Fibroblast of lung (primary cell): ENCODE measurements around the gene PPP6R3. TPM values are rescaled to one million over a fixed set of nuclear protein-coding genes. Genes with fewer than 3 reads are reported as not detected.
A peak's percentile ranks its signal among the peaks of the same experiment; 100 is the strongest.

ENCODE experiments used
- DNase-seq, 2 donors: peaks; one replicate each; pipeline versions ENCODE4 v3.0.0 to v3.0.0-alpha.2; 2010; ENCODE audit warnings: low read depth in 2 of 2
- H2AFZ ChIP-seq: 2 replicates; pipeline ENCODE4 v1.5.1; 2012; ENCODE audit warnings: low read length, control low read depth, inconsistent platforms
- H3K27ac ChIP-seq: 2 replicates; pipeline ENCODE4 v1.5.1; 2011; ENCODE audit warnings: low read length, control low read depth; ENCODE audit not compliant: insufficient read depth
- H3K27me3 ChIP-seq: 2 replicates; pipeline ENCODE4 v1.5.1; 2011; ENCODE audit warnings: mild to moderate bottlenecking, low read length; ENCODE audit not compliant: control insufficient read depth, insufficient read depth
- H3K36me3 ChIP-seq: 2 replicates; pipeline ENCODE4 v1.5.1; 2011; ENCODE audit warnings: low read length; ENCODE audit not compliant: control insufficient read depth, insufficient read depth
- H3K4me1 ChIP-seq: 2 replicates; pipeline ENCODE4 v1.5.1; 2011; ENCODE audit warnings: low read length; ENCODE audit not compliant: control insufficient read depth, insufficient read depth; ENCODE audit errors: extremely low read depth
- H3K4me2 ChIP-seq: 2 replicates; pipeline ENCODE4 v1.5.1; 2011; ENCODE audit warnings: low read length, control low read depth; ENCODE audit not compliant: insufficient read depth; ENCODE audit errors: extremely low read depth
- H3K4me3 ChIP-seq, 4 experiments: fragments of 200-600 bp in 1 of 4; sonication (generic) in 1 of 4; replicated peaks in 1 of 4; 2 replicates each; pipeline ENCODE4 v1.5.1; 2011 to 2016; ENCODE audit warnings: low read length in 4 of 4, low read depth in 3 of 4, mild to moderate bottlenecking in 3 of 4, control low read depth in 2 of 4, inconsistent platforms in 1 of 4, mixed read lengths in 1 of 4; ENCODE audit not compliant: insufficient read depth in 1 of 4; ENCODE audit errors: control extremely low read depth in 1 of 4
- H3K79me2 ChIP-seq: 2 replicates; pipeline ENCODE4 v1.5.1; 2012; ENCODE audit warnings: mild to moderate bottlenecking, low read length, inconsistent platforms; ENCODE audit not compliant: control insufficient read depth, insufficient read depth
- H3K9ac ChIP-seq: 2 replicates; pipeline ENCODE4 v1.5.1; 2011; ENCODE audit warnings: mild to moderate bottlenecking, low read length, control low read depth; ENCODE audit not compliant: insufficient read depth
- H3K9me3 ChIP-seq: 2 replicates; pipeline ENCODE4 v1.5.1; 2012; ENCODE audit warnings: low read depth, low read length; ENCODE audit not compliant: control insufficient read depth, insufficient read depth
- H4K20me1 ChIP-seq: 2 replicates; pipeline ENCODE4 v1.5.1; 2011; ENCODE audit warnings: low read length; ENCODE audit not compliant: control insufficient read depth, insufficient read depth; ENCODE audit errors: extremely low read depth
- CTCF ChIP-seq, 2 donors: IDR thresholded peaks in 1 of 2; conservative IDR thresholded peaks in 1 of 2; 1 replicate in 1 of 2; 2 replicates in 1 of 2; pipeline ENCODE4 v1.5.1; 2011 to 2012; ENCODE audit warnings: low read length in 2 of 2, control low read depth in 1 of 2, inconsistent platforms in 1 of 2, low read depth in 1 of 2, mild to moderate bottlenecking in 1 of 2
- EZH2 ChIP-seq: IDR thresholded peaks from 2 replicates; pipeline ENCODE4 v1.5.1; 2012; ENCODE audit warnings: low read length, control low read depth, mild to moderate bottlenecking; ENCODE audit errors: missing control alignments
- polyA plus RNA-seq, 2 donors: library from polyadenylated mRNA; depleted of rRNA in 1 of 2; stranded (reverse) in 1 of 2; unstranded in 1 of 2; fragments of >200 nt; gene quantifications; 2 replicates each; pipeline ENCODE4 v1.2.1, GENCODE V29; 2011 to 2012; ENCODE audit warnings: missing spikeins in 1 of 2
- total RNA-seq: library from RNA; depleted of rRNA; stranded (reverse); fragments of >200 nt; gene quantifications from 2 replicates; pipeline ENCODE4 v1.2.1, GENCODE V29; 2014

PPP6R3 gene
- total and polyA plus RNA-seq, 2 donors (not counting 1 experiment from before 2014, with no cell fraction given): 44.2 to 120 TPM

GRCh38 chr11:68550485-68550817 is 89.9 kb downstream of the PPP6R3 start:
- no peaks in the 10 kb centered on the region for H3K9me3 ChIP-seq

GRCh38 chr11:68551223-68551622 is 90.7 kb downstream of the PPP6R3 start:
- no peaks in the 10 kb centered on the region for H3K9me3 ChIP-seq
- no peak overlapping the region for H2AFZ ChIP-seq
- no peak for DNase-seq
- H3K4me3 ChIP-seq: no peak overlapping the region
- H4K20me1 ChIP-seq: no peaks in the 10 kb centered on the region
- TF ChIP-seq EZH2: no peak
- peak in 1 of 2 donors; percentile 3 for TF ChIP-seq CTCF (conservative IDR thresholded peaks at IDR 0.05 in 1 of 2, IDR thresholded peaks at IDR 0.05 in 1 of 2; ENCODE audit: low read depth in 1 of 2, low read length in 2 of 2)
- no peaks in the 10 kb centered on the region for H3K27me3 ChIP-seq
- peaks cover 6% of the 10 kb centered on the region for H3K36me3 ChIP-seq
- no peak overlapping the region for H3K4me2 ChIP-seq
- peaks cover 2% of the 10 kb centered on the region for H3K4me1 ChIP-seq
- H3K27ac ChIP-seq: no peak overlapping the region
- peaks cover 8% of the 10 kb centered on the region for H3K79me2 ChIP-seq
- no peak overlapping the region for H3K9ac ChIP-seq

More at GRCh38 chr11:68550485-68550817, 89.9 kb downstream of the PPP6R3 start:
- H3K9ac ChIP-seq: no peak overlapping the region
- no peak overlapping the region for H3K4me2 ChIP-seq
- H3K27ac ChIP-seq: no peak overlapping the region
- peaks cover 2% of the 10 kb centered on the region for H3K4me1 ChIP-seq
- no peaks in the 10 kb centered on the region for H3K27me3 ChIP-seq
- no peak overlapping the region for H3K4me3 ChIP-seq
- H3K36me3 ChIP-seq: peaks cover 6% of the 10 kb centered on the region
- H2AFZ ChIP-seq: no peak overlapping the region
- no peaks in the 10 kb centered on the region for H4K20me1 ChIP-seq
- peaks cover 8% of the 10 kb centered on the region for H3K79me2 ChIP-seq
- DNase-seq: peak in 1 of 2 donors; percentile 20
- TF ChIP-seq EZH2 (no peak), CTCF (conservative IDR thresholded peaks at IDR 0.05 in 1 of 2, IDR thresholded peaks at IDR 0.05 in 1 of 2; ENCODE audit: low read depth in 1 of 2, low read length in 2 of 2) (no peak)

DNA sequence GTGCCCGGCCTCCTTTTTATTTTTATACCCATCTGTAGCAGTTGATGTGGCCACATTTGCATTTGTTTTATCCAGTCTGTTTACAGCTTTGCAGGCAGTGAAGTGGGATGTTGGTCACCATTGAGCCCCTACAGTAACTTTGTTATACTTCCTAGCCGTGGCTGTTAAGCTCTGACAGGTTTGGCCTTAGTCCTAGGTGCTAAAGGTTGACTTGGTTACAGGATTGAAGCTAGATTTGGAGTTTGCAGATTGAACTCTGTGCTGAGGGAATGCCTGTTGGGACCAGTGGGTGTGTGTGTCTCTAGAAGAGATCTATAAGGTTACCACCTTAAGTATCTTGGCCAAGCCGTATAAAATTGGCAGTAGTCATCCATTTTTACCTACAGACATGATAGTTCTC is 91.2 kb downstream of the PPP6R3 start:
- Histone ChIP-seq H4K20me1 (no peaks in the 10 kb centered on the region), H3K9me3 (no peaks in the 10 kb centered on the region), H3K27me3 (no peaks in the 10 kb centered on the region), H3K27ac (no peak overlapping the region), H3K4me3 (no peak overlapping the region), H3K4me2 (no peak overlapping the region), H2AFZ (no peak overlapping the region), H3K36me3 (peaks cover 6% of the 10 kb centered on the region), H3K9ac (no peak overlapping the region), H3K4me1 (no peaks in the 10 kb centered on the region), H3K79me2 (peaks cover 8% of the 10 kb centered on the region)
- no peak for TF ChIP-seq EZH2
- no peak for TF ChIP-seq CTCF (conservative IDR thresholded peaks at IDR 0.05 in 1 of 2, IDR thresholded peaks at IDR 0.05 in 1 of 2; ENCODE audit: low read depth in 1 of 2, low read length in 2 of 2)
- DNase-seq: no peak
